OCI-LY1 (cell line): Measurements from ENCODE around the gene USP27X.

ENCODE experiments used
- H2AFZ ChIP-seq: fragments of 200-600 bp; sonication (generic), shearing (Covaris generic); 2 replicates; pipeline ENCODE4 v1.6.0; 2014; ENCODE audit warnings: antibody characterized with exemption, mild to moderate bottlenecking, low read length
- H3F3A ChIP-seq: fragments of 200-600 bp; sonication (generic), shearing (Covaris generic); 2 replicates; pipeline ENCODE4 v1.6.0; 2014; ENCODE audit warnings: mild to moderate bottlenecking, antibody characterized with exemption, low read length, moderate library complexity; ENCODE audit not compliant: insufficient read depth
- H3K27ac ChIP-seq: fragments of 200-600 bp; sonication (generic); 2 replicates; pipeline ENCODE4 v1.5.1; 2014; ENCODE audit warnings: low read length, mixed run types, mild to moderate bottlenecking, low read depth; ENCODE audit not compliant: poor library complexity, severe bottlenecking
- H3K27me3 ChIP-seq: fragments of 200-600 bp; sonication (generic); 2 replicates; pipeline ENCODE4 v1.6.0; 2014; ENCODE audit warnings: antibody characterized with exemption, mild to moderate bottlenecking, low read length, moderate library complexity; ENCODE audit not compliant: insufficient read depth
- H3K36me3 ChIP-seq: fragments of 200-600 bp; sonication (generic); 2 replicates; pipeline ENCODE4 v1.6.1; 2014; ENCODE audit warnings: mild to moderate bottlenecking, antibody characterized with exemption, low read length, moderate library complexity, mixed read lengths; ENCODE audit not compliant: insufficient read depth
- H3K4me1 ChIP-seq: fragments of 200-600 bp; sonication (generic); 2 replicates; pipeline ENCODE4 v1.5.1; 2014; ENCODE audit warnings: mild to moderate bottlenecking, low read length, moderate library complexity; ENCODE audit not compliant: insufficient read depth, severe bottlenecking
- H3K4me2 ChIP-seq: fragments of 200-600 bp; sonication (generic), shearing (Covaris generic); 2 replicates; pipeline ENCODE4 v1.6.1; 2014; ENCODE audit warnings: low read length
- H3K4me3 ChIP-seq: fragments of 200-600 bp; sonication (generic); 2 replicates; pipeline ENCODE4 v1.5.1; 2014; ENCODE audit warnings: low read length, low read depth, mild to moderate bottlenecking, mixed read lengths; ENCODE audit not compliant: poor library complexity, severe bottlenecking
- H3K79me2 ChIP-seq: fragments of 200-600 bp; shearing (Covaris generic); 2 replicates; pipeline ENCODE4 v1.6.1; 2016; ENCODE audit warnings: mixed run types, low read length, mixed read lengths; ENCODE audit not compliant: insufficient read depth
- H3K9ac ChIP-seq: fragments of 200-600 bp; sonication (generic), shearing (Covaris generic); 2 replicates; pipeline ENCODE4 v1.6.1; 2014; ENCODE audit warnings: mild to moderate bottlenecking, low read length, mixed read lengths
- H3K9me2 ChIP-seq: fragments of 200-600 bp; sonication (generic), shearing (Covaris generic); 2 replicates; pipeline ENCODE4 v1.6.1; 2014; ENCODE audit warnings: low read depth, mild to moderate bottlenecking, low read length, mixed read lengths
- H3K9me3 ChIP-seq: fragments of 200-600 bp; shearing (Covaris generic); 2 replicates; pipeline ENCODE4 v1.6.1; 2014; ENCODE audit warnings: low read length, mixed read lengths
- H4K20me1 ChIP-seq: fragments of 200-600 bp; sonication (generic), shearing (Covaris generic); 2 replicates; pipeline ENCODE4 v1.6.0; 2016; ENCODE audit warnings: mild to moderate bottlenecking, low read length; ENCODE audit not compliant: insufficient read depth
- EZH2 ChIP-seq: fragments of 200-600 bp; sonication (generic), shearing (Covaris generic); IDR thresholded peaks from 2 replicates; pipeline ENCODE4 v1.8.0; 2017; ENCODE audit warnings: borderline replicate concordance, mixed run types, mild to moderate bottlenecking, antibody characterized with exemption, low read length, moderate library complexity, mixed read lengths
- TF ChIP-seq, protein P1 (sequence below): fragments of 200-600 bp; sonication (generic), shearing (Covaris generic); IDR thresholded peaks from 2 replicates; pipeline ENCODE4 v1.5.1; 2017; ENCODE audit warnings: mild to moderate bottlenecking, antibody characterized with exemption, low read length, moderate library complexity, mixed read lengths

USP27X gene

DNA sequence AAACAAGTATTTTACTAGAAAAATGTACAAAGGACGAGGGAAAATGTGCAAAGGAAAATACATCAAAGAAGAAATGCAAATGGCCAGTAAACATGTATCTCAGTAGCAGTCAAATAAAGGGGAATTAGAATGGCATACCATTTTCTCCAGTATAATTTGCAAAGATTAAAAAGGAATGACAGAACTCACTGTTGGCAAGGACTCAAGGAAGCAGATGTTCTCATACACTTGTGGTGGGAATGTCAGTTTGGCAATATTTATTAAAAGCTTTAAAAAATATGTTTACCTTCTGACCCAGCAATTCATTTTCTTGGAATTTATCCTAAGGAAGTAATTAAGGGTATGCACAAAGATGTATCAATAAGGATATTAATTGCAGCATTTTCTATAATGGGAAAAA, 50.8 kb downstream of the USP27X start:
- H3K4me1 ChIP-seq: no peaks in the 10 kb centered on the region
- no peak overlapping the region for H3K27ac ChIP-seq
- no peaks in the 10 kb centered on the region for H3K27me3 ChIP-seq
- no peaks in the 10 kb centered on the region for H3K79me2 ChIP-seq
- no peaks in the 10 kb centered on the region for H3K9me2 ChIP-seq
- H4K20me1 ChIP-seq: no peaks in the 10 kb centered on the region
- no peak overlapping the region for H3K4me2 ChIP-seq
- H2AFZ ChIP-seq: no peak overlapping the region
- no peaks in the 10 kb centered on the region for H3K9me3 ChIP-seq
- no peak overlapping the region for H3K9ac ChIP-seq
- no peaks in the 10 kb centered on the region for H3F3A ChIP-seq
- H3K36me3 ChIP-seq: peaks cover 4% of the 10 kb centered on the region
- TF ChIP-seq, protein P1, sequence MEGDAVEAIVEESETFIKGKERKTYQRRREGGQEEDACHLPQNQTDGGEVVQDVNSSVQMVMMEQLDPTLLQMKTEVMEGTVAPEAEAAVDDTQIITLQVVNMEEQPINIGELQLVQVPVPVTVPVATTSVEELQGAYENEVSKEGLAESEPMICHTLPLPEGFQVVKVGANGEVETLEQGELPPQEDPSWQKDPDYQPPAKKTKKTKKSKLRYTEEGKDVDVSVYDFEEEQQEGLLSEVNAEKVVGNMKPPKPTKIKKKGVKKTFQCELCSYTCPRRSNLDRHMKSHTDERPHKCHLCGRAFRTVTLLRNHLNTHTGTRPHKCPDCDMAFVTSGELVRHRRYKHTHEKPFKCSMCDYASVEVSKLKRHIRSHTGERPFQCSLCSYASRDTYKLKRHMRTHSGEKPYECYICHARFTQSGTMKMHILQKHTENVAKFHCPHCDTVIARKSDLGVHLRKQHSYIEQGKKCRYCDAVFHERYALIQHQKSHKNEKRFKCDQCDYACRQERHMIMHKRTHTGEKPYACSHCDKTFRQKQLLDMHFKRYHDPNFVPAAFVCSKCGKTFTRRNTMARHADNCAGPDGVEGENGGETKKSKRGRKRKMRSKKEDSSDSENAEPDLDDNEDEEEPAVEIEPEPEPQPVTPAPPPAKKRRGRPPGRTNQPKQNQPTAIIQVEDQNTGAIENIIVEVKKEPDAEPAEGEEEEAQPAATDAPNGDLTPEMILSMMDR: no peak
- TF ChIP-seq EZH2: no peak
- H3K4me3 ChIP-seq: no peak overlapping the region
